Dorsolateral prefrontal cortex (tissue), 118 donors: ENCODE results near the gene ZNG1F. TPM values are rescaled to one million over a fixed set of nuclear protein-coding genes. Genes with fewer than 3 reads are reported as not detected.

ENCODE experiments used
- microRNA-seq, 43 experiments: library from miRNA; unstranded; fragments of <30 nt; microRNA quantifications; one replicate each; pipeline ENCODE4 v1.2.0, GENCODE V29; 2022
- total RNA-seq, 120 experiments: library from RNA; stranded (reverse); gene quantifications; one replicate each; pipeline versions ENCODE4 v1.2.3 to v1.2.4, GENCODE V29; 2022

Gene ZNG1F
- total RNA-seq, 120 experiments from 2014 or later, result 9.0 to 48.8 (median 27.2) TPM

Small RNA genes within 50 kb of the gene (microRNA-seq; reads per million reads assigned to microRNA genes)
- 0 reads per million in 43 experiments for gene MIR4477A

Other genes with a start within 250 kb of the ZNG1F start
- gene FOXD4L6, start 60.6 kb downstream of the ZNG1F start, total RNA-seq, result 1 to 10 TPM in 79 of 120 experiments, under 1 TPM in 25, not detected in 16; 0.30 to 5.0 (median 1.7) TPM